SHP77 (cell line): ENCODE measurements around the gene GRK4.

Source experiments
- DNase-seq, 2 experiments: peaks; one replicate each; lab custom pipeline; 2025; lab: John Stamatoyannopoulos, UW

Gene GRK4

GRCh38 chr4:3073158-3074077, 110.0 kb downstream of the GRK4 start:
- DNase-seq, result no peak

- DNase-seq, result peak; percentile 41 to 71
Measured at GRCh38 chr4:3074078-3074845, 110.9 kb downstream of the GRK4 start, which contains the start of the genes HTT and HTT-AS. Gene HTT (plus strand): TSS chr4:3074681. CDS start chr4:3074826, 145 bp downstream. Gene HTT-AS (minus strand): TSS chr4:3074538.

- no peak for DNase-seq
Measured at GRCh38 chr4:3074846-3075651, 111.7 kb downstream of the GRK4 start.

GRCh38 chr4:3075652-3075981, 112.2 kb downstream of the GRK4 start:
- DNase-seq, result no peak

- DNase-seq, result no peak
Measured at GRCh38 chr4:3077796-3078195, 114.4 kb downstream of the GRK4 start.

GRCh38 chr4:3079694-3080123, 116.3 kb downstream of the GRK4 start:
- DNase-seq, result no peak

GRCh38 chr4:3082925-3083515, 119.6 kb downstream of the GRK4 start:
- DNase-seq, result no peak

GRCh38 chr4:3083732-3084131, 120.4 kb downstream of the GRK4 start:
- no peak for DNase-seq

GRCh38 chr4:3085948-3086670, 122.7 kb downstream of the GRK4 start:
- no peak for DNase-seq

GRCh38 chr4:3087115-3087797, 123.9 kb downstream of the GRK4 start:
- DNase-seq, result no peak
